Inflammatory macrophage treated with lipopolysaccharide for 1 hour (primary cell): Measurements from ENCODE around the gene DPP9.
"Not testable (repeated sequence)": the region's sequence is repeated elsewhere in the genome, so short reads cannot be mapped to it uniquely, and the experiment has no call there.

Experiments
- DNase-seq, 2 donors: peaks; one replicate each; pipeline ENCODE4 v3.0.0-alpha.2; 2020 to 2022

Gene DPP9

GRCh38 chr19:4738734-4739133, 15.1 kb upstream of the DPP9 start:
- no peak for DNase-seq

GRCh38 chr19:4737955-4738600, 14.4 kb upstream of the DPP9 start:
- no peak for DNase-seq

- no peak for DNase-seq
Measured at GRCh38 chr19:4733755-4734345, 10.2 kb upstream of the DPP9 start.

GRCh38 chr19:4732680-4733114, 9.1 kb upstream of the DPP9 start:
- DNase-seq: peak in 1 of 2 donors; percentile 53

GRCh38 chr19:4730740-4731171, 7.1 kb upstream of the DPP9 start:
- peak in 1 of 2 donors; percentile 61 for DNase-seq

GRCh38 chr19:4728871-4729270, 5.2 kb upstream of the DPP9 start:
- DNase-seq: peak in 1 of 2 donors; percentile 18

GRCh38 chr19:4722671-4723594, 709 bp downstream of the DPP9 start:
- peak; percentile 40 to 79 for DNase-seq

GRCh38 chr19:4721196-4721595, 2.4 kb downstream of the DPP9 start:
- DNase-seq: no peak

- no peak for DNase-seq
Measured at GRCh38 chr19:4720037-4720700, 3.5 kb downstream of the DPP9 start.

GRCh38 chr19:4719499-4719866, 4.2 kb downstream of the DPP9 start:
- DNase-seq: no peak

GRCh38 chr19:4717966-4718701, 5.5 kb downstream of the DPP9 start:
- DNase-seq: peak in 1 of 2 donors; percentile 25

- no peak for DNase-seq
Measured at GRCh38 chr19:4717191-4717965, 6.3 kb downstream of the DPP9 start.

GRCh38 chr19:4715529-4716221, 8.0 kb downstream of the DPP9 start:
- DNase-seq: peak; percentile 86 to 94

- not testable (repeated sequence) for DNase-seq
Measured at GRCh38 chr19:4715178-4715528, 8.5 kb downstream of the DPP9 start.

- DNase-seq: no peak
Measured at GRCh38 chr19:4714016-4714415, 9.6 kb downstream of the DPP9 start.

GRCh38 chr19:4713384-4713951, 10.2 kb downstream of the DPP9 start:
- DNase-seq: no peak

- DNase-seq: no peak
Measured at GRCh38 chr19:4712771-4713170, 10.9 kb downstream of the DPP9 start.

- DNase-seq: no peak
Measured at GRCh38 chr19:4711211-4711610, 12.4 kb downstream of the DPP9 start.

GRCh38 chr19:4710281-4710600, 13.4 kb downstream of the DPP9 start:
- no peak for DNase-seq

- DNase-seq: no peak
Measured at GRCh38 chr19:4709440-4710280, 14.0 kb downstream of the DPP9 start.
